GM20431 (cell line): ENCODE results near the gene ERCC6L2.

Experiments used
- in situ Hi-C: fragments of 300-500 bp; cut with MseI, MboI; formaldehyde crosslinking; loops from one replicate; pipeline ENCODE4 v1.15.0; 2020; ENCODE audit warnings: low sequenced_read_pairs; ENCODE audit not compliant: unreplicated experiment

ERCC6L2 gene

DNA sequence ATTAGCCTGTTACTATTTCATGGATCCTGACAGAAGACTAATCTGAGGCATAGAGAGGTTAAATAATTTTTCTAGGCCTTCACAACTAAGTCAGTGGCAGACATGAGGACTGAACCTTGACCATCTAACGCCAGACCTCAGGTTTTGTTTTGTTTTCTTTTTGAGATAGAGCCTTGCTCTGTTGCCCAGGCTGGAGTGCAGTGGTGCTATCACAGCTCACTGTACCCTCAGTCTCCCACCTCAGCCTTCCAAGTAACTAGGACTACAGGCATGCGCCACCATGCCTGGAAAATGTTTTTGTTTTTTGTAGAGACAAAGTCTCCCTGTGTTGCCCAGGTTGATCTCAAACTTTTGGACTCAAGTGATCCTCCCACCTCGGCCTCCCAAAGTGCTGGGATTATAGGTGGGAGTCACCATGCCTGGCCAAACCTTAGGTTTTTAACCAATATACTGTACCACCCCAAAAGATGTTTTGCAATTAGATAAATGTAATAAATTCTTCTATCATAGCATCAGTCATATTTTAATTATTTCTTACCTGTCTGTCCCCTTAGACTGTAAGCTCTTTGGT is 35.4 kb downstream of the ERCC6L2 start:
- in situ Hi-C loops: no loop called here

- in situ Hi-C loops: no loop called here
Observed at GRCh38 chr9:95912773-95913172, 37.3 kb downstream of the ERCC6L2 start.

GRCh38 chr9:95920017-95920416 is 44.5 kb downstream of the ERCC6L2 start:
- in situ Hi-C loops: no loop called here

DNA sequence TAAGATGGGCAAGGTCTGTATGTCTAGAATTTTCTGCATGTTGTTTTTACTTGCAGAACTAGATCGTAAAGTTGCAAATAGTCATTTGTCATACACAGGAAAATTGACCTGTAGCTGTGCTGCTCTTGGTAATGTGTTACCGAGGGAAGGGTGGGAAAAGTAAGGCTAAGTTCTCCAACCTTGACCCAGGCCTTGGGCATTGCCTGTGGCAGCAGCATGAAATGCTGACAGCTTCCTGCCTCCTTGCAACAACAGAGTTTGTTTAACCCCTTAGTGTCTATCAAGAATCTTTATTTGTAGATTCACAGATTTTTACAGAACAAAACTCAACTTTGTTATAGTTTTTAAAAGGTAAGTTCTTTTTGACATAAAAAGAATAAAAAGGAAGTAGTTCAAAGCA is 48.3 kb downstream of the ERCC6L2 start:
- in situ Hi-C loops: no loop called here

- in situ Hi-C loops: no loop called here
Observed at GRCh38 chr9:95924987-95925386, 49.5 kb downstream of the ERCC6L2 start.

DNA sequence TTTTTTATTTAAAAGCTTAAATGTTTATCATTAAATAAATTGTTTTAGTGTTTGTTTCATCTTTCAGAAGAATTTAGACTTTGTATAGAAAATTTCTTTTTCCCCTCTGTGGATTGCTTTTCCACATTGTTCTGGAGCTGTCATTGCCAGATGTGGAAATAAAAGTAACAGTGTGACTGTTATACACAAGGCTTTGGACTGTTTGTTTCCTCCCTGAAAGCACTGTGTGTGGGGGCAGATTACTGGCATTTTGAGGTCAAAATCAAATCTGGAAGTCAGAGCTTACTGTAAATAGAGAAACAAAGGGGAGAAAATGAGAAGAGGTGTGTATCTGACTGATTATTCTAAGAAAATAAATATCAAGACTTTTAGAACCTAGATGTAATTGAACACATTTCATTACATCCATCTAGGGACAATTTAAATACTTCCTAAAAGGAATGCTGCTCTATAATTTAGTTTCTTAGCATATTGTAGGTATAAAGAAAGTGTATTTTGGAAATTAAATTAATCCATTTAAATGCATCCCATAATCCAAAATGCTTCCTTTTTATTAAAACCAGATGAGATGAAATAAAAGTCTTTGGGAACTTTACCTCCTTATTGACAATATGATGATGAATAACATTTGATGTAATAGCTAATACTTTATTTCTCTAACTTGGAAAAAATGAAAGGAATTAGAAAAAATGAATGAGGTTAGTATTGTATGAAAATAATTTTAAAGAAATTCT is 51.9 kb downstream of the ERCC6L2 start:
- in situ Hi-C loops: no loop called here

GRCh38 chr9:95930277-95930676 is 54.8 kb downstream of the ERCC6L2 start:
- in situ Hi-C loops: no loop called here

GRCh38 chr9:95935861-95936578 is 60.5 kb downstream of the ERCC6L2 start:
- in situ Hi-C loops: no loop called here

GRCh38 chr9:95936579-95937075 is 61.1 kb downstream of the ERCC6L2 start:
- in situ Hi-C loops: no loop called here

- in situ Hi-C loops: no loop called here
Observed at GRCh38 chr9:95937131-95937530, 61.6 kb downstream of the ERCC6L2 start.

DNA sequence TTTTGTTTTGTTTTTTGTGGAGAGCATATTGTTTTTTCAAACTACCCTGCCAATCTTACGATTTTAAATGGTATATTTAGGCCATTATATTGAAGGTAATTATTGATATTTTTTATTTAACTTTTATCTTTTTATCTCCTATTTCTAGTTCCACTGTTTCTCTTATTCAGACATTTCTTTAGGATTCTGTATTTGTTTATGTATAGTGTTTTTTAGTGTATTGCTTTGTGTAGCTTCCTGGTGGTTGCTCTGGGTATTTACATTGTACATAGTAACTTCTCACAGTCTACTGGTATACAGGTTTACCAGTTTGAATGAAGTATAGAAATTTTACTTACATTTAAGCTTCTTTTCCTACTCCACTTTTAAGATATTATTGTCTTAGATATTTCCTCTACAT is 63.2 kb downstream of the ERCC6L2 start:
- in situ Hi-C loops: no loop called here

DNA sequence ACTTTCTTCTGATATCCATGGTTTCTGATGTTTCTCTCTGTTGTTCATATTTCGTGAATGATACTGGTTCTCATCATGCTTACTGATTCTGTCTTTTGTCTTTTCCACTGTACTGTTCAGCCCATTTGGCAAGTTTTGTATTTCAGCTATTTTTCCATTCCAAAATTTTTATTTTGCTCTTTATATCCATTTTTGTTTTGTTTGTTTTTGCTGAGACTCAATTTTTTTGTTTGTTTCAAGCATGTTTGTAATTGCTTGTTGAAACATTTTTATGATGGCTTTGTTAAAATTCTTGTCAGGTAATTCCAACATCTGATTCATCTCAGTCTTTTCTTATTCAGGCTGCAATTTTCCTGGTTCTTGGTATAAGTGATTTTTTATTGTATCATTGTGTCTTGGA is 64.0 kb downstream of the ERCC6L2 start:
- in situ Hi-C loops: no loop called here

GRCh38 chr9:95940265-95940664 is 64.8 kb downstream of the ERCC6L2 start:
- in situ Hi-C loops: no loop called here

DNA sequence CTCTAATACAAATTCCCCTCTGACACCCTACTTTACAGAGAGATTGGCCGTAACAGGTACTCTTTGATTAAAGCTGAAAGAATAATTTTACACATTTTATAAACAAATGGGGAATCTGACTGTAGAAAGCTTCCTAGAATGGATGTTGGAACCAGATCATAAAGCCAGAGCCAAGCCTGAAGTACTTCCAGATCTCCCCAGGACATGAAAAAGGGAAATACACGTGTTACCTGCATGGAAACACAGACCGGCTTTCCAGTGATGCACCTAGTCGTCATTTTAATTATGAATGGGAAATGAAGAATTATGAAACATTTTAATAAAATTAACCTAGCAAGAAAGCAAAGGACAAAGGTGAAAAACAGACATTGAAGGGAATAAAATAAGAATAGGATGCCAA is 66.5 kb downstream of the ERCC6L2 start:
- in situ Hi-C loops: no loop called here

- in situ Hi-C loops: no loop called here
Observed at GRCh38 chr9:95947118-95947517, 71.6 kb downstream of the ERCC6L2 start.

DNA sequence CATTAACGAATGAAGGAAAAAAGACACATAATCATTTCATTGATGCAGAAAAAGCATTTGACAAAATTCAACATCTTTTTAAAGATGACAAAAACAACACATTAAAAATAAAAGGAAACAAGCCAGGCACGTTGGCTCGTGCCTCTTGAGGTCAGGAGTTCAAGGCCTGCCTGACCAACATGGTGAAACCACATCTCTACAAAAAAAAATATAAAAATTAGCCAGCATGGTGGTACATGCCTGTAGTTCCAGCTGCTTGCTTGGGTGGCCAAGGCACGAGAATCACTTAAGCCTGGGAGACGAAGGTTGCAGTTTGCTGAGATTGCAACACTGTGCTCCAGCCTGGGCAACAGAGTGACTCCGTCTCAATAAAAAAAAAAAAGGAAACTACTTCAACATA is 77.0 kb downstream of the ERCC6L2 start:
- in situ Hi-C loops: no loop called here

DNA sequence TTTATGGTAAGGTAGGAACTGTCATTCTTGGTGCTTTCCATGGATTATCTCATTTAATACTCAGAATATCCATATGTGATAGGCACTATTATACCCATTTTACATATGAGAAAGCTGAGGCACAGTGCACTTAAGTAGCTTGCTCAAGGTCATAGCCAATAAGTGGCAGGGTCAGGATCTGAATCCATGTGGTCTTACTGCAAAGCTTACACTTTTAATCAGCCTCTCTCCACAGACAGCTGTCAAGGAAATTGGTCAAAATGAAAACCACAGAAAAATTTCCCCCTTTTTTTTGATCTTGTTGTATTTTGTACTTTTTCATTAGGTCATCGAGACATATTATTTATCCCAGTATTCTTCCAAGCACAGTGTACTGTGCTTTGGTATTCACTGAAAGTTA is 78.5 kb downstream of the ERCC6L2 start:
- in situ Hi-C loops: no loop called here

GRCh38 chr9:95954940-95955339 is 79.4 kb downstream of the ERCC6L2 start:
- in situ Hi-C loops: no loop called here

GRCh38 chr9:95962936-95963335 is 87.4 kb downstream of the ERCC6L2 start:
- in situ Hi-C loops: no loop called here

DNA sequence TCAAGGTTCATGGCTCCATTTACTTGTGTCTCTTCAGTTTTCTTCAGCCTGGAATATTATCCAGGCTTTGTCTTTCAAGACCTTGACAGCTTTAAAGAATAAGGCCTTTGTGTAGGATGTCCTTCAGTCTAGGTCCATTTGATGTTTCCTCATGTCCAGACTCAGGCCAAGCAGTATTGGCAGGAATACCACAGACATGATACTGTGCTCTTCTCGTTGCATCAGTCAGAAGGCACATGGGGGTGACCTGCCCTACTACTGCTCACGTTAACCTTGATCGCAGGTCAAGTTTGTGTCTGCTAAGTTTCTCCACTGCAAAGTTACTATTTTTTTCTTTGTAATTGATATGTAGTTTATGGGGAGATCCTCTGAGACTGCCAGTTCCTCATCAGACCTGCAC is 88.2 kb downstream of the ERCC6L2 start:
- in situ Hi-C loops: no loop called here

- in situ Hi-C loops: no loop called here
Observed at GRCh38 chr9:95966306-95966705, 90.8 kb downstream of the ERCC6L2 start.
